NCI-H69 (cell line): Measurements from ENCODE around the gene SETD6.
"Not testable (repeated sequence)": the region's sequence is repeated elsewhere in the genome, so short reads cannot be mapped to it uniquely, and the experiment has no call there.

Experiments used
- DNase-seq: peaks from one replicate; lab custom pipeline; 2025; lab: John Stamatoyannopoulos, UW

SETD6 gene

GRCh38 chr16:58515125-58515870 is at the start of gene SETD6:
TSS of gene SETD6 (plus strand) at chr16:58515517. CDS start at chr16:58515538, 21 bp downstream.
- DNase-seq = peak; percentile 88

GRCh38 chr16:58465817-58466216 is 49.5 kb upstream of the SETD6 start:
- no peak for DNase-seq

GRCh38 chr16:58466396-58466795 is 48.9 kb upstream of the SETD6 start:
- DNase-seq = no peak

DNA sequence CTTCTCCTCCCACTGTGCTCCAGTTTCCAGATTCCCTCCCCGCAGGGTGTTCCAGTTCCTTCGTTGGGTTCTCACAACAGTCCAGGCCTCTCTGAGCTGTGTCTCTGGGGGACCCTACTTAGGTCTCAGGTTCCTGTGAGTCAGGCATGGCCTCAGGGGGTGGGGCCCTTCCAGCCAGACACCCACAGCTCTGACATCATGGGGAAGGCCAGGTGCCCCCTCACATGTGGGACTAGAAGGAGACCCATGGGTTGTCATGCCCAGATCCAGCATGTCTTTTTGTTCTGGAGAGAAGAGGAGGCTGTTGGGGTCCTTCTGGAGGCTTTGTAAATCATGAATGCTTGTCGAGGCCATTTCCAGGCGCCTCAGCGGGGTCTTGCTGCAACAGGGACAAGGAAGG is 47.4 kb upstream of the SETD6 start:
- DNase-seq = no peak

DNA sequence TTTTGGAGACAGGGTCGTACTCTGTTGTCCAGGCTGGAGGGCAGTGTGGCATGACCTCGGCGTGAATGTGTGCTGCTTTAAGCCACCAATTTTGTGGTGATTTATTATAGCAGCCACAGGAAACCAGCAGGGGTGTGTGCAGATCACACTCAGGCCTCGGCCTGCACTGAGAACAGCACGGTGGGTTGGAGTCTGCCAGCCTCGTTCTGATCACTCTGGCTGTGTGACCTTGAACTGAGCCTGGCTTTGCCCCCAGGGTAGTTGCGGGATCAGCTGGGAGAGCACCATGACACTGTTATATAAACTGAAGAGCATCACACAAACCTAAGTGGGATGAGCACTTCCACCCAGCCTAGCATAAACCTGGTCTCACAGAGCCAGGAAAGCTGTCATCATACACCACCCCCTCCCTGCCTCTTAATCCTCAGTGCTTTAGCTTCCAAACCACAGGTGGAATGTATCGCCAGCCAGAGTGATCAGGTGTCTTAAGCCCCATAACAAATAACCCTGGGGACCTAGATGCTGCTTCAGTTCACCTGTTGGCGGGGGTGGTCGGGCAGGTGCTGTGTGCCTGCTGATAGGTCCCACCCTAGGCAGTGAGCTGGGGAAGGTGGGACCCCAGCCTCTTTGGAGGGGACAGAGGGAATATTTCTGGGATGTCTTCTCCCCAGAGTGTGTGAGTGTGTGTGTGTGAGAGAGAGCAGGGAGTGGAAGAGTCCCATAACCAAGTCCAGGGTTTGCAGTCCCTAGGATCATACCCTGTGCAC is 43.9 kb upstream of the SETD6 start:
- DNase-seq = peak; percentile 52

DNA sequence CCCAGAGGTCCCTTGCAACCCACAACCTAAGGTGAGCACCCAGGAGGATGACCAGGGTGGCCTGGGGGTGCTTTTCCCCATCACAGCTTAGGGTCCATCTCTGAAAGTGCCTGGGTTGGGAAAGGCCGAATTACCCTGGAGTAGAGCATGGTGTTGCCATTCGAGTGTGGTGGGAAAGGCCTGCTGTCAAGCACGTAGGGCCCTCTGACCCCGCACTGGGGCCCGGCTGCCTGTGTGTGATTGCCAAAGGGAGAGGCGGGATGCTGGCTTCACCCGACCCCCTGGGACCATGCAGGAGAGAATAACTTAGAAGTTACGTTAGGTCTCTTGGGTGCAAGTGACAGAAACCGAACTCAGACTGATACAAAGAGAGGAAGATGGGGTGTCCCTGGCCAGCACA is 43.1 kb upstream of the SETD6 start:
- DNase-seq = no peak

- no peak for DNase-seq
Observed at GRCh38 chr16:58472827-58473226, 42.5 kb upstream of the SETD6 start.

- peak; percentile 26 for DNase-seq
Observed at GRCh38 chr16:58474296-58474695, 41.0 kb upstream of the SETD6 start.

DNA sequence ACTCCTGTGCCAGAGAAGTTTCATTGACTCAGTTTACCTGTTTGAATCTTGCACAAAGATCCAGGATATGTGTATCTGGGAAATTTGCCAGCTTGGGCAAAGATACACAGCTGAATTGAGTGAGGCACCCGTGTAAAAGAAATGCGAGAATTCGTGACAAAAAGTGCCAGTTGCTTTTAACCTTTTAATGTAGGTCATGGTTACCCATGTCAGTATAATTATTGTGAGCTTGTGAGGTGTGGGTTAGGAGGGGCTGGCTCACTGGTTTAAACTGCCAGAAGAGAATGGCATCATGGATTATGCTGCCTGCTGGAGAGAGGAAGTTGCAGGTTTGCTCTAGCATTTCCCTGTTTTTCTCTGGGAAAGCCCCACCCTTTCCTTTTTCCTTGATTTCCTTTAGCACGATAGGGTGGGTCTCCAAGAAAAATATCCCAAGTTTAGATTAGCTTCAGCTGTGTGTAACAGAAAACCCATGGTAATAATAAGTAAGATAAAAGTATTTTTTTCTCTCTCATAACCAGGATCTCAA is 40.2 kb upstream of the SETD6 start:
- DNase-seq = peak; percentile 25

- DNase-seq = no peak
Observed at GRCh38 chr16:58476791-58477190, 38.5 kb upstream of the SETD6 start.

DNA sequence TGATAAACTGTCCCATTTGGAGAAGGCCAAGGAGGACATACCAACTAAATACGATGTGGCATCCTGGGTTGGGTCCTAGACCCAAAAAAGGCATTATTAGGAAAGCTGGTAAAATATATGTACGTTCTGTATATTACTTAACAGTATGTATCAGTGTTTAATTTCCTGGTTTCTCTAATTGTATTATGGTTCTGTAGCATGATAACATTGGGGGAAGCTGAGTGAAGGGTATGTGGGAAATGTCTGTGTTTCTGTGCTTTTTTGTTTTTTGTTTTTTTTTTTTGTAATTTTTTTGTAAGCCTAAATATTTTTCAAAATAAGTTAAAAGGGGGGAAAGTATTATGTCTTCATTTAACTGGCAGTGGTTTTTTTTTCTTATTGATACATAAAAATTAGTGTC is 36.9 kb upstream of the SETD6 start:
- no peak for DNase-seq

DNA sequence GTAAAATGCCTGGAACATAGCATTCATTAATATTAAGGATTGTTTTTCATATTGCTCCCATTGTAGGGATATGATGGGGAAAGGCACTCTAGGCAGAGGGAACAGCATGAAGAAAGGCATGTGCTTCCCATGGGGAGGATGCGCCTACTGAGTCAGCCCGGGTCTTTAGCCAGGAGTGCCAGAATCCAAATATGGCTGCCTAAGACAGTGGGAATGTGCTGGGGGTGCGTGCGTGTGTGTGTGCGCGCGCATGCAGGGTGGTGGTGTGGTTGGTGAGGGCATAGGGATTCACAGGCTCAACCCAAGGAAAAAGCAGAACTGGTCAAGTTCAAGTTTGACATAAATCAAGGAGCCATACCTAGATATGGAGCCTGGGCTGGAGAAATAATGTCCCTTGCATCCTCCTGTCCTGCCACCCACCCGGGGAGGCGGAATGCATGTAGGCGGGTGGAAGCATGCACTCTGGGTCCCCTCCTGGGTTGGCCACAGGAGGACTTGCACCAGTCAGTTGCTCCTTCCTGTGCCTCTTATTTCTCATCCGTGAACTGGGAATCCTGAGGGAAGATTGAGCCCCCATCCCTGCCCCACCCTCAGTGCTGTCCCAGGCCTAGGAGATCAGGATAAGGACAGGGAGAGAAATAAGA is 34.0 kb upstream of the SETD6 start:
- no peak for DNase-seq

GRCh38 chr16:58481931-58482330 is 33.4 kb upstream of the SETD6 start:
- DNase-seq = no peak

DNA sequence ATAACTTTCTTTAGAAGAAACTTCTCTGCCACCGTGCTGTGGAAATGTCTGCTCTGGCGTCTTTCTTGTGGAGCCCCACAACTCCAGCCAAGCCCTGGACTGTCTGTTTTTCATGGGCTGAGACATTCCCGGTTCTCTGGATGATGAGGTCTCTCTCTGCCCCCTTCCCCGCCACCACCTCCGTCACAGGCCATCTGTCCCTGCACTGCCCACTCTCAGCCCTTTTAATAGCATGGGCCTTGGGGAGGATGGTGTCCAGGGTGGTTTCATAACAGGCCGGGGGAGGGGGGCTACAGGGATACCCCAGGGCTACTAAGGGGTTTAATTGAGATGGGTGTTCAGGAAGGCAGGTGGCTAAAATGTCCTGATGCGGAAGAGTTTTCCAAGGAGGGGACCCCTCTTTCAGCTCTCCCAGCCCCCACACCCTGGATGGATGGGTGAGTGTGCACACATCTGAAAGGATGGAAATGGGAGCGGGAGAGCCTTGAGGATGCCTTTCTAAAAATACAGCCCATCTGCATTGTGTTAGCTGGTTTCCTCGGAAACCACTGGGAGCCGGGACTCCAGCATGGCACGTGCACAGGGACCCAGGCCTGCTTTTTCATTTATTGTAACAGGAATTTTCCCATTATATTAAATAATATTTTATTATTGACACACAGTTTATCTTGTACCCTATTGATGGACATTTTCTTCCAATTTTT is 30.0 kb upstream of the SETD6 start:
- DNase-seq = no peak

GRCh38 chr16:58487566-58488351 is 27.6 kb upstream of the SETD6 start:
- DNase-seq = peak; percentile 82

- DNase-seq = no peak
Observed at GRCh38 chr16:58488531-58488930, 26.8 kb upstream of the SETD6 start.

DNA sequence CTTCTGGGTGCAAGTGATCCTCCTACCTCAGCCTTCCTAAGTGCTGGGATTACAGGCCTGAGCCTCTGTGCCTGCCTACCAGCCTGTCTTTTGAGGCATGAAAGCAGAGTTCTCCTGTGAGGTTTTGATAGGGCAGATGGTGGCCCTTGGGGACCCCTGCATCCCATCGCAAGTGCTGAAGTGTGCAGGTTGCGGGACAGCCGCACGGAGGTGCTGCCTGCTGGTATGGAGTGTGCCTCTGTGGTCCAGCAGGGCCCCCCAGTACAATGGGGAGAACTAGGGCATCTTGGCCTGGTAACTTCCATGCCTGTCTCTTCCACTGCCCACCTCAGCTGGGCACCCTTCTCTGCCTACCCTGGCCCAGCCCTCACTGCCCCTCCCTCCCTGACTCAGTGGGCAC is 25.3 kb upstream of the SETD6 start:
- DNase-seq = no peak

- DNase-seq = not testable (repeated sequence)
Observed at GRCh38 chr16:58490539-58490938, 24.8 kb upstream of the SETD6 start.

DNA sequence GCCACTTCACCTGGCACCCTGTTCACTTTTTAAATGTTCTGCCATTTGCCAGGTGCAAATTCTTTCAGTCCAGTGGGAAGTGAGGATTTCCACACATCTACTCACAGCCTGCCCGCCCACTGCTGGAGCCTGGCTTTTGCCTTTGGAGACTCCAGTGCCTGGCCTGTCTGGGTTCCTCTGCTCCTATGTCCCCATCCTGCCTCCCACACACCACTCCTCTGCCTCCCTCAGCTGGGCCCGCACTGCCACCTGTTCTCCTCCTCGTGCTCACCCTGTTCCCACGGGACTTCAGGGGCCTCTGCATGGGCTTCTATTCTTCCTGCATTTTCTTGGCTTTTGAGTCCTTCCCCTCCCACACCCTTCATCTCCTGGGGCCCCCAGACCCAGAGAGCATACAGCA is 23.3 kb upstream of the SETD6 start:
- DNase-seq = peak; percentile 38

GRCh38 chr16:58492735-58493134 is 22.6 kb upstream of the SETD6 start:
- DNase-seq = peak; percentile 26

- no peak for DNase-seq
Observed at GRCh38 chr16:58493756-58494431, 21.4 kb upstream of the SETD6 start.
